Liver (tissue), 9 donors: ENCODE measurements around the gene HTN1. TPM values are rescaled to one million over a fixed set of nuclear protein-coding genes. Genes with fewer than 3 reads are reported as not detected.

ENCODE experiments used
- DNase-seq: peaks from one replicate; pipeline ENCODE4 v3.0.0-alpha.2; 2017; ENCODE audit warnings: low spot score
- H3K27ac ChIP-seq, 2 donors: one replicate each; pipeline ENCODE4 v1.7.0; 2013; ENCODE audit warnings: inconsistent platforms in 2 of 2, low read length in 2 of 2, control low read depth in 1 of 2, low read depth in 1 of 2, mild to moderate bottlenecking in 1 of 2
- H3K27me3 ChIP-seq, 4 donors: one replicate each; pipeline versions ENCODE4 v1.6.1 to v1.7.0; 2013; ENCODE audit warnings: low read length in 3 of 4, inconsistent platforms in 1 of 4, mild to moderate bottlenecking in 1 of 4, moderate library complexity in 1 of 4; ENCODE audit not compliant: control insufficient read depth in 4 of 4, insufficient read depth in 4 of 4
- H3K36me3 ChIP-seq, 4 donors: one replicate each; pipeline versions ENCODE4 v1.6.1 to v1.7.0; 2013; ENCODE audit warnings: low read length in 3 of 4, mild to moderate bottlenecking in 3 of 4, low read depth in 1 of 4, moderate library complexity in 1 of 4; ENCODE audit not compliant: control insufficient read depth in 4 of 4, insufficient read depth in 3 of 4
- H3K4me1 ChIP-seq, 4 donors: one replicate each; pipeline versions ENCODE4 v1.6.1 to v1.7.0; 2013; ENCODE audit warnings: low read length in 3 of 4, mild to moderate bottlenecking in 3 of 4, moderate library complexity in 1 of 4; ENCODE audit not compliant: control insufficient read depth in 4 of 4, insufficient read depth in 4 of 4
- H3K4me3 ChIP-seq, 3 donors: one replicate each; pipeline versions ENCODE4 v1.6.1 to v1.7.0; 2013; ENCODE audit warnings: low read length in 3 of 3, control low read depth in 1 of 3, low read depth in 1 of 3, mild to moderate bottlenecking in 1 of 3
- H3K9ac ChIP-seq, 2 donors: one replicate each; pipeline ENCODE4 v1.7.0; 2013; ENCODE audit warnings: low read length in 2 of 2, mild to moderate bottlenecking in 2 of 2, moderate library complexity in 2 of 2, control low read depth in 1 of 2, low read depth in 1 of 2
- H3K9me3 ChIP-seq, 4 donors: one replicate each; pipeline versions ENCODE4 v1.6.1 to v1.7.0; 2013; ENCODE audit warnings: low read length in 3 of 4; ENCODE audit not compliant: control insufficient read depth in 4 of 4
- ATF3 ChIP-seq: IDR thresholded peaks from 2 replicates; pipeline ENCODE4 v1.6.1; 2016; ENCODE audit warnings: antibody characterized with exemption
- CTCF ChIP-seq: fragments of 150-350 bp; IDR thresholded peaks from 2 replicates; pipeline ENCODE4 v1.5.1; 2017; ENCODE audit warnings: improper control_type of control experiment, low read depth, low read length; ENCODE audit not compliant: missing input control
- EGR1 ChIP-seq, 2 donors: IDR thresholded peaks; 2 replicates each; pipeline ENCODE4 v1.6.1; 2016 to 2018; ENCODE audit warnings: antibody characterized with exemption in 2 of 2, low read depth in 2 of 2
- FOXA1 ChIP-seq: IDR thresholded peaks from 2 replicates; pipeline ENCODE4 v1.6.1; 2016; ENCODE audit warnings: antibody characterized with exemption
- FOXA2 ChIP-seq: IDR thresholded peaks from 2 replicates; pipeline ENCODE4 v1.6.1; 2016; ENCODE audit warnings: antibody characterized with exemption
- GABPA ChIP-seq, 2 donors: IDR thresholded peaks in 1 of 2; conservative IDR thresholded peaks in 1 of 2; 2 replicates each; pipeline ENCODE4 v1.6.1; 2016; ENCODE audit warnings: antibody characterized with exemption in 2 of 2, mild to moderate bottlenecking in 1 of 2, moderate library complexity in 1 of 2
- HNF4A ChIP-seq, 2 donors: conservative IDR thresholded peaks; 2 replicates each; pipeline ENCODE4 v1.6.1; 2016; ENCODE audit warnings: antibody characterized with exemption in 2 of 2, mild to moderate bottlenecking in 2 of 2
- HNF4G ChIP-seq: IDR thresholded peaks from 2 replicates; pipeline ENCODE4 v1.6.1; 2016; ENCODE audit warnings: antibody characterized with exemption
- JUND ChIP-seq, 2 donors: IDR thresholded peaks; 2 replicates each; pipeline ENCODE4 v1.6.1; 2016; ENCODE audit warnings: antibody characterized with exemption in 2 of 2
- MAX ChIP-seq: IDR thresholded peaks from 2 replicates; pipeline ENCODE4 v1.6.1; 2016; ENCODE audit warnings: antibody characterized with exemption
- NR2F2 ChIP-seq: IDR thresholded peaks from 2 replicates; pipeline ENCODE4 v1.6.1; 2016; ENCODE audit warnings: antibody characterized with exemption
- RAD21 ChIP-seq, 2 donors: IDR thresholded peaks; 2 replicates each; pipeline ENCODE4 v1.6.1; 2016; ENCODE audit warnings: antibody characterized with exemption in 2 of 2, mild to moderate bottlenecking in 2 of 2
- REST ChIP-seq: IDR thresholded peaks from 2 replicates; pipeline ENCODE4 v1.6.1; 2016; ENCODE audit warnings: antibody characterized with exemption, mild to moderate bottlenecking
- RXRA ChIP-seq, 2 donors: IDR thresholded peaks; 2 replicates each; pipeline ENCODE4 v1.6.1; 2017 to 2018; ENCODE audit warnings: antibody characterized with exemption in 2 of 2, mild to moderate bottlenecking in 1 of 2
- SP1 ChIP-seq: IDR thresholded peaks from 2 replicates; pipeline ENCODE4 v1.6.1; 2018; ENCODE audit warnings: antibody characterized with exemption, mild to moderate bottlenecking
- TAF1 ChIP-seq: conservative IDR thresholded peaks from 2 replicates; pipeline ENCODE4 v1.6.1; 2016; ENCODE audit warnings: antibody characterized with exemption, mild to moderate bottlenecking
- YY1 ChIP-seq: IDR thresholded peaks from 2 replicates; pipeline ENCODE4 v1.6.1; 2016; ENCODE audit warnings: antibody characterized with exemption, mild to moderate bottlenecking
- ZBTB33 ChIP-seq: IDR thresholded peaks from 2 replicates; pipeline ENCODE4 v1.6.1; 2016; ENCODE audit warnings: antibody characterized with exemption
- WGBS: extraction: QIAGEN DNeasy Blood & Tissue Kit; methylation state at CpG from one replicate; pipeline ENCODE4 v1.1.7; 2013; 5-methylcytosine and 5-hydroxymethylcytosine counted together
- polyA plus RNA-seq, 2 donors: library from polyadenylated mRNA; stranded (reverse) in 1 of 2; unstranded in 1 of 2; fragments of 200-250 nt in 1 of 2; fragments of >200 nt in 1 of 2; fragmentation: Nextera tagmentation in 1 of 2; extraction: Ambion mirVana in 1 of 2; gene quantifications; one replicate each; pipeline versions ENCODE4 v1.2.1 to v1.2.3, GENCODE V29; 2013 to 2015
- total RNA-seq, 2 donors: library from RNA; depleted of rRNA; stranded (reverse); fragments of >200 nt; gene quantifications; one replicate each; pipeline ENCODE4 v1.2.3, GENCODE V29; 2014
- donor health status: healthy.
- donor health status: healthy.
- donor health status: healthy.
- donor health status: healthy.
- donor health status: healthy.

HTN1 gene
- total and polyA plus RNA-seq, 4 donors: not detected

- Histone ChIP-seq H3K27me3 (no peaks in the 10 kb centered on the region), H3K9me3 (no peaks in the 10 kb centered on the region), H3K4me1 (no peaks in the 10 kb centered on the region), H3K4me3 (no peak overlapping the region), H3K27ac (no peak overlapping the region), H3K36me3 (no peaks in the 10 kb centered on the region), H3K9ac (no peak overlapping the region)
- no peak for DNase-seq
- no peak for TF ChIP-seq FOXA1
- no peak for TF ChIP-seq RXRA (IDR thresholded peaks at IDR 0.05)
- WGBS: 75% methylated on average over 1 of the region's 1 CpG
These were observed 7.4 kb downstream of the HTN1 start for GRCh38 chr4:70057651-70058050.

- H3K4me3 ChIP-seq: no peak overlapping the region
- H3K4me1 ChIP-seq: no peaks in the 10 kb centered on the region
- H3K9ac ChIP-seq: no peak overlapping the region
- H3K27me3 ChIP-seq: no peaks in the 10 kb centered on the region
- H3K27ac ChIP-seq: no peak overlapping the region
- H3K9me3 ChIP-seq: no peaks in the 10 kb centered on the region
- no peak for DNase-seq
- TF ChIP-seq HNF4A (conservative IDR thresholded peaks at IDR 0.05) (no peak), ATF3 (no peak), GABPA (IDR thresholded peaks at IDR 0.05 in 1 of 2, conservative IDR thresholded peaks at IDR 0.05 in 1 of 2) (no peak)
- no peaks in the 10 kb centered on the region for H3K36me3 ChIP-seq
These were observed 8.9 kb downstream of the HTN1 start for GRCh38 chr4:70059149-70059548.

GRCh38 chr4:70062000-70062399, 11.8 kb downstream of the HTN1 start:
- 63% methylated on average over 1 of the region's 1 CpG for WGBS
- TF ChIP-seq RAD21 (IDR thresholded peaks at IDR 0.05): no peak
- TF ChIP-seq FOXA2: no peak
- no peak for TF ChIP-seq YY1
- TF ChIP-seq MAX: no peak
- no peak for TF ChIP-seq SP1
- no peak for TF ChIP-seq NR2F2
- no peak for TF ChIP-seq HNF4G
- TF ChIP-seq TAF1: no peak
- TF ChIP-seq JUND (IDR thresholded peaks at IDR 0.05): no peak
- TF ChIP-seq RXRA (IDR thresholded peaks at IDR 0.05): no peak
- TF ChIP-seq ZBTB33: no peak
- no peak for TF ChIP-seq GABPA (IDR thresholded peaks at IDR 0.05 in 1 of 2, conservative IDR thresholded peaks at IDR 0.05 in 1 of 2)
- no peak for TF ChIP-seq HNF4A (conservative IDR thresholded peaks at IDR 0.05)
- TF ChIP-seq REST: no peak
- no peak for TF ChIP-seq EGR1 (IDR thresholded peaks at IDR 0.05; ENCODE audit: low read depth in 2 of 2)
- no peak for TF ChIP-seq ATF3
- no peak for TF ChIP-seq CTCF
- no peak for DNase-seq
- Histone ChIP-seq H3K36me3 (no peaks in the 10 kb centered on the region), H3K27ac (no peak overlapping the region), H3K9ac (no peak overlapping the region), H3K27me3 (no peaks in the 10 kb centered on the region), H3K9me3 (no peaks in the 10 kb centered on the region), H3K4me3 (no peak overlapping the region), H3K4me1 (no peaks in the 10 kb centered on the region)
